OCI-LY3 (cell line): Measurements from ENCODE around the gene PTGDR.

Experiments
- CTCF ChIP-seq: fragments of 200-600, 300-600 bp; sonication (generic); IDR thresholded peaks from 2 replicates; pipeline ENCODE4 v1.5.1; 2014; ENCODE audit warnings: antibody characterized with exemption, low read length, low read depth
- EZH2phosphoT487 ChIP-seq: fragments of 200-600 bp; shearing (Covaris generic); IDR thresholded peaks from 2 replicates; pipeline ENCODE4 v1.6.1; 2018; ENCODE audit warnings: antibody characterized with exemption, mixed run types, low read depth

- TF ChIP-seq CTCF = no peak
- no peak for TF ChIP-seq EZH2phosphoT487
Observed at GRCh38 chr14:52254086-52254485, 13.4 kb upstream of the PTGDR start.
